Nephron progenitor cell (in vitro differentiated cells): ENCODE measurements around the gene VRK2.

ENCODE experiments used
- DNase-seq: peaks from one replicate; pipeline ENCODE4 v3.0.0; 2021
- H3K27ac Mint-ChIP-seq: 2 replicates; pipeline ENCODE4 v1.8.0; 2021; ENCODE audit warnings: mild to moderate bottlenecking, moderate library complexity, mixed read lengths
- H3K27me3 Mint-ChIP-seq: 2 replicates; pipeline ENCODE4 v1.8.0; 2021; ENCODE audit warnings: mild to moderate bottlenecking, low read depth, mixed read lengths; ENCODE audit not compliant: poor library complexity
- H3K36me3 Mint-ChIP-seq: 2 replicates; pipeline ENCODE4 v1.8.0; 2021; ENCODE audit warnings: low read depth, mixed read lengths
- H3K4me1 Mint-ChIP-seq: 2 replicates; pipeline ENCODE4 v1.8.0; 2021; ENCODE audit warnings: mixed read lengths
- H3K4me3 Mint-ChIP-seq: 2 replicates; pipeline ENCODE4 v1.8.0; 2021; ENCODE audit warnings: mild to moderate bottlenecking, moderate library complexity, mixed read lengths
- H3K9me3 Mint-ChIP-seq: 2 replicates; pipeline ENCODE4 v1.8.0; 2021; ENCODE audit warnings: mild to moderate bottlenecking, moderate library complexity, mixed read lengths
- TF ChIP-seq, protein P1 (sequence below): fragments of 200-600 bp; sonication (generic); IDR thresholded peaks from 2 replicates; pipeline ENCODE4 v1.5.0; 2021; ENCODE audit warnings: antibody characterized with exemption

The VRK2 gene

DNA sequence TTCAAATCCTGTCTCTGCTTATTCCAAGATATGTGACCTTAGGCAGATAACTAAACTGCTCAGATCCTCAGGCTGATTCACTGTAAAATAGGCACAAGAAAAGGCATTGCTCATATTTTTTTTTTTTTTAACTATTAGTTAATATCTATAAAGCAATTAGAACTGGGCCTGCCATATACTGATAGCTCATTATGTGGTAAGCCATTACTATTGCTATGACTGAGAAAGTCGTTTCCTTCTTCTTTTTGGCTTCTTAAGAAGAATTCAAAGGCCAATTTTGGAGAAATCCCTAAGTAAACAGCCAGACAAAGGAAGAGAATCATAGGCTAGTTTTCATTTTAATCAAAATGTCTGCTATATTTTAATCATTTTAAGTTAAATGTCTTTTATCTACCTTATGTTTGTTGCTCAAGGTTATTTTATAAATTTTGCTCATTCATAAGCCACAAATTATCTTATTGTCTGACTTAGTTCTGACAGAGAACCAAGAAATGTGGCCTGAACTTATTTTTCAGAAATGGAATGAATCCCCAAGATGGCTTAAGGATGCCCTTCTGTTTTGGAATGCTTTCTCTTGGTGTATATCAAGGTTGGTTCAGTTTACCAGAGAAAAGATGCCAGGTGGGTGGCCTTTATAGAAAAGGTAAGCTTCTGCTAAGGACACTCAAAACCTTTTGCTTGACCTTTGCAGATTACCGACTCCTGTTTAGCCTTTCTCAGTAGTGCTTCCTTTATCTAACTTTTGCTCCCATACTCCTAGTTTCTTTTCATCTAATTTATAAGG lies 21.3 kb upstream of the VRK2 start:
- DNase-seq: no peak
- Mint-ChIP-seq H3K4me1 (no peaks in the 10 kb centered on the region), H3K27ac (no peak overlapping the region), H3K36me3 (no peaks in the 10 kb centered on the region), H3K27me3 (peaks cover 4% of the 10 kb centered on the region), H3K4me3 (no peak overlapping the region), H3K9me3 (no peaks in the 10 kb centered on the region)
- TF ChIP-seq, protein P1, sequence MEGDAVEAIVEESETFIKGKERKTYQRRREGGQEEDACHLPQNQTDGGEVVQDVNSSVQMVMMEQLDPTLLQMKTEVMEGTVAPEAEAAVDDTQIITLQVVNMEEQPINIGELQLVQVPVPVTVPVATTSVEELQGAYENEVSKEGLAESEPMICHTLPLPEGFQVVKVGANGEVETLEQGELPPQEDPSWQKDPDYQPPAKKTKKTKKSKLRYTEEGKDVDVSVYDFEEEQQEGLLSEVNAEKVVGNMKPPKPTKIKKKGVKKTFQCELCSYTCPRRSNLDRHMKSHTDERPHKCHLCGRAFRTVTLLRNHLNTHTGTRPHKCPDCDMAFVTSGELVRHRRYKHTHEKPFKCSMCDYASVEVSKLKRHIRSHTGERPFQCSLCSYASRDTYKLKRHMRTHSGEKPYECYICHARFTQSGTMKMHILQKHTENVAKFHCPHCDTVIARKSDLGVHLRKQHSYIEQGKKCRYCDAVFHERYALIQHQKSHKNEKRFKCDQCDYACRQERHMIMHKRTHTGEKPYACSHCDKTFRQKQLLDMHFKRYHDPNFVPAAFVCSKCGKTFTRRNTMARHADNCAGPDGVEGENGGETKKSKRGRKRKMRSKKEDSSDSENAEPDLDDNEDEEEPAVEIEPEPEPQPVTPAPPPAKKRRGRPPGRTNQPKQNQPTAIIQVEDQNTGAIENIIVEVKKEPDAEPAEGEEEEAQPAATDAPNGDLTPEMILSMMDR: no peak

DNA sequence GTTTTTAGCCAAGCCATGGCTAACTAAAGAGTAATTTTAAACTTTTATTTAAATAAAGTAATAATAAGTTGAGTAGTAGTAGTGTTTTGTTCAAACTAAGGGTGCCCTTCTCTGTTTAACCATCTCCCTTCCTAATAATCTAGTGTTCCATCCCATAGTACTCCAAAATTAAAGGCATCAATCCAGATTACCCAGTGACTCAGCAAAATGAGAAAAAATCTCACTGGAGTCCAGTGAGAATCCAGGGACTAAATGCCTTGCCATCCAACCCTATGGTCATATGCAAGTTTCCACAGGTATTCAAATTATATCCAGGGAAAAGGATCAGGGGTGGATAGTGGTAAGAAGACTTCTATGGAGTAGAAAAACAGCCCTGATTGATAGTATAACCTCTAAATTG lies 19.6 kb upstream of the VRK2 start:
- TF ChIP-seq, protein P1: no peak
- H3K4me3 Mint-ChIP-seq: no peak overlapping the region
- no peak overlapping the region for H3K27ac Mint-ChIP-seq
- no peaks in the 10 kb centered on the region for H3K4me1 Mint-ChIP-seq
- H3K27me3 Mint-ChIP-seq: no peaks in the 10 kb centered on the region
- H3K36me3 Mint-ChIP-seq: no peaks in the 10 kb centered on the region
- H3K9me3 Mint-ChIP-seq: no peaks in the 10 kb centered on the region
- no peak for DNase-seq

DNA sequence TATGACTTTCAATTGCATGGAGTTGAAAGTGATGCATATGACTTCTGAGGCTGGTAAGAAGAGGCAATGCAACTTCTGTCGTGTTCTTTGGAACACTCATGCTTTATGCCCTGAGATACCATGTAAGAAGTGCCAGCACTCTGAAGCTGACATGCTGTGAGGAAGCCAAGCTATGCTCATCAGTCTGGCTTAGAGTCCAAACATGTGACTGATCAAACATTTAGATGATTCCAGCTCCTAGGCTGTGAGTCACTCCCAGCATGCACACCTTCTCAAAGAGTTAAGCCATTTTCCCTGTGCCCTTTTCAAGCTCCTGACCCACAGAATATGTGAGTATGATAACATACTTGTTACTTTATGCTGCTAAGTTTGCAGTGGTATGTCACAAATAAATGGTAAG lies 15.8 kb upstream of the VRK2 start:
- Mint-ChIP-seq H3K27me3 (no peaks in the 10 kb centered on the region), H3K4me3 (no peak overlapping the region), H3K9me3 (no peaks in the 10 kb centered on the region), H3K27ac (no peak overlapping the region), H3K4me1 (no peaks in the 10 kb centered on the region), H3K36me3 (no peaks in the 10 kb centered on the region)
- DNase-seq: no peak
- TF ChIP-seq, protein P1: no peak

DNA sequence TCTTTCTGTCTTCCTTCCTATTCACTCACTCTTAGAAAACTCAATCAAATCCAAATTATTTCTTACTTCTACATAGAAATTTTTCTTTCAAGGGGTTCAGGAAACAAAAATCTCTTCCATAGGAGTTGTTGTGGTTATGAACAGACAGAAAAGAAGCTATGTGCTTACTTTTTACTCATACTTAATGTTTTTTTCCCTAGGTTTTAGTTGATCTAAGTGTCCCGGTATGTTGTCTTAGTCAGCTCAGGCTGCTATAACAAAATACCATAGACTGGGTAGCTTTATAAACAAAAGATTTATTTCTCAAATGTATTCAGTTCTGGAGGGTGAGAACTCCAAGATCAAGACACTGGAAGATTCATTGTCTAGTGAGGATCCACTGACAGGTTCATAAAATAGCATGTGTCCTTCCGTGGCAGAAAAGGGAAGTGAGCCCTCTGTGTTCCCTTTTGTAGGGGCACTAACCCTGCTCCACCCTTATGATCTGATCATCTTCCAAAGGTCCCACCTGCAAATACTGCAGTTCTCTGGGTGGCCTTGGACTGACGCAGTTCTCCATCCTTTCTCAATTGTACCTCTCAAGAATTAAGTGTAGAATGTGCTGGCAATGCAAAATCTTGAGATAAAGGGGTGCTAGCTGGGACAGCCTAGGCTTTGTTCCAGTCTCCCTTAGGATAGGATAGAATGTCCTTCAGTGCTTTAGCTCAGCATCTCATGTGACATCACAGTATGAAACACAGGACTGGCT lies 14.4 kb upstream of the VRK2 start:
- Mint-ChIP-seq H3K9me3 (no peaks in the 10 kb centered on the region), H3K4me3 (no peak overlapping the region), H3K4me1 (no peaks in the 10 kb centered on the region), H3K27me3 (no peaks in the 10 kb centered on the region), H3K36me3 (no peaks in the 10 kb centered on the region), H3K27ac (no peak overlapping the region)
- TF ChIP-seq, protein P1: no peak
- DNase-seq: no peak

DNA sequence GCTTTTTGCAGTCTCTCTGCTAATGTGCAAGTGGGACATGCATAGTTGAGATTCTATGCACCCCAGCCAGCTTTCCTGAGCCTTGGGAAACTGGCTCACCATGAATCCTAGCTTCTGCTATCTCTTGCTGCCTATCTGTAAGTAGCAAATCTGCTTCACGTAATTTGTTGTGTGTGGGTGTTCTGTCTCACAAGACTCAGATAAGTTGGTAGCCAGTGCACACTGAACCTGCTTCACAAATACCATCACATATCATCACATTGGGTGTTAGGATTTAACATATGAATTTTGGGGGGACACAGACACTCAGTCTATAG lies 13.9 kb upstream of the VRK2 start:
- no peak for DNase-seq
- H3K9me3 Mint-ChIP-seq: no peaks in the 10 kb centered on the region
- H3K4me1 Mint-ChIP-seq: no peaks in the 10 kb centered on the region
- H3K27ac Mint-ChIP-seq: no peak overlapping the region
- H3K27me3 Mint-ChIP-seq: no peaks in the 10 kb centered on the region
- no peaks in the 10 kb centered on the region for H3K36me3 Mint-ChIP-seq
- no peak overlapping the region for H3K4me3 Mint-ChIP-seq
- TF ChIP-seq, protein P1: no peak

DNA sequence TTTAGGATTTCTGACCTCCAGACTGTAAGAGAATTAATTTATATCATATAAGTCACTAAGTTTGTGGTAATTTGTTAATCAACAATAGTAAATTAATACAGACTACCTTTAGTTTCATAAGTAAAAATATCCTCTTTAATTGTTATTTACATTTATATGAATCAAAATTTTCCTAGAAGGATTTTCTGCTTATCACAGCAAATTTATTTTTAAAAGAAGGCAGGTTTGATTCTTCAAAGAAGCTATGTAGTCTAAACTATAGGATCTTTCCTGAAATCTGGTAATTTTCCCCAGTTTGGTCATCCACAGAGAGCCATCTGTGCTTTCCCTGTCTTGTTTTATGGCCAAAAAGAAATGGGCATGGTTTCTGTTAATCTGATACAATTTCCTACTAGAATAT lies 13.1 kb upstream of the VRK2 start:
- Mint-ChIP-seq H3K4me3 (no peak overlapping the region), H3K27me3 (no peaks in the 10 kb centered on the region), H3K36me3 (no peaks in the 10 kb centered on the region), H3K27ac (no peak overlapping the region), H3K9me3 (no peaks in the 10 kb centered on the region), H3K4me1 (no peaks in the 10 kb centered on the region)
- no peak for DNase-seq
- TF ChIP-seq, protein P1: no peak
